GM11168 (cell line): Measurements from ENCODE around the gene EDA.

Experiments
- in situ Hi-C: fragments of 300-500 bp; cut with MboI; formaldehyde crosslinking; loops from one replicate; pipeline ENCODE4 v1.12.0; 2022; ENCODE audit warnings: low sequenced_read_pairs; ENCODE audit not compliant: unreplicated experiment

EDA gene

DNA sequence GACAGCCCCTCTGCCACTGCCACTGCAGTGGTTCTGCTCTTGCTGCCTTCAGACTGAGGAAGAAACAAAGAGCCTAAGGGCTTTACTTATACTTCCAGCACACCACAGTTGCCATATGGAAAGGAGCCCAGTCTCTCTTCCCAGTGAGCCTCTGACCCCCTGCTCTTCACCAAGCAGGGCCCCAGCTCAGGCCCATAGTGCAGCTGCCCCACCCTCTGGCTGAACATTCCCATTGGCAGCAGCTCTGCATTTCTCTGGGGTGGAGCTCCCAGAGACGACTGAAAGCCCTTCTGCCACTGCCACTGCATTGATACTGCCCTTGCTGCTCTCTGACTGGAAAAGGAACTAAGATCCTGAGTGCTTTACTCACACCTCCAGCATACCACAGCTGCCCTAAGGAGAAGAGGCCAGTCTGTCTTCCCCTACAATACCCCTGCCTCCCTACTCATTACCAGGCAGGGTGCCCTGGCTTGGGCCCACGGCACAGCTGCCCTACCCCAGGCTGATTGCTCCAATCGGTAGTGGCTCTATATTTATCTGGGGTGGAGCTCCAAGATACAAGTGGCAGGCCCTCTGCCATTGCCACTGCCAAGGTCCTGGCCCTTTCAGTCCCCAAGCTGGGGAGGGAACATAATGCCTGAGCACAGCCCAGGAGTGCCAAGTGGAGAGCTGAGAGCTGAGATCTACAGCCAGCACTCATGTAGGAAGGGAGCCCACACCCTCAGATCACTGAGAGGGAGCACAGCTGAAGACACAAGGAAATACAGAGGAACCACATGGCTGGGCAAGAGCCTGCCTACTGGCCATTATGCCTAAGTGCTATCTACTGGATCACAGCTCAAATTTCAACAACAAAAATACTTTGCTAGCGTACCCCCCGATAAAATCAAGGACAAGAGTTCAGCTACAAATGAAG is 397.8 kb downstream of the EDA start:
- in situ Hi-C loops, result no loop called here

DNA sequence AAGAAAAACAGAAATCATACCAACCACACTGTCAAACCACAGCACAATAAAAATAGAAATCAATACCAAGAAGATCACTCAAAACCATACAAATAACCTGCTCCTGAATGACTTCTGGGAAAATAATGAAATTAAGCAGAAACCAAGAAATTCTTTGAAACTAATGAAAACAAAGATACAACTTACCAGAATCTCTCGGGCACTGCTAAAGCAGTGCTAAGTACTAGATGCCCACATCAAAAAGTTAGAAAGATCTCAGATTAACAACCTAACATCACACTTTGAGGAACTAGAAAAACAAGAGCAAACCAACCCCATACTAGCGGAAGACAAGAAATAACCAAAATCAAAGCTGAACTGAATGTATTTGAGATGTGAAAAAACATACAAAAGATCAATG is 400.6 kb downstream of the EDA start:
- in situ Hi-C loops, result no loop called here

DNA sequence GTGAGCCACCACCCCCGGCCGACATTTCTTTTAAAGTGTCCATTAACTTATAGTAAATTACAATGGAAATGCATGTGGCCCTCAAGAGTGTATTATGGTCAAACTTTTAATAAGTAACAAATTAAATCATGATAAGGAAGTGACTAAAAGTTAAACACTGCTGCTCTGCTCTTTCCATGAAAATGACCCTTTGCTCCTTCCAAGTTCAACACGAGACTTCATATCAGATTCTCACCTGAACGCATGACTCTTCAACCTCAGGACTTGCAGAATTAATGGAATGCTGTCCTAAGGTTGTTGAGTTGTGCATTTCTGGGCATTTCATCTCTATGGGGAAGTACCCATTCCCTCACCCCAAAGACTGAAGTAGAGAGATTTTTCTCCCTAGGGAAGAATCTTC is 406.7 kb downstream of the EDA start:
- in situ Hi-C loops, result loop anchor here (10.0 kb wide), 1 partner anchor 488 kb away; no protein-coding TSS in a partner anchor

GRCh38 chrX:70025464-70025863 is 409.6 kb downstream of the EDA start:
- in situ Hi-C loops, result loop anchor here (10.0 kb wide), 1 partner anchor 491 kb away; no protein-coding TSS in a partner anchor

GRCh38 chrX:70026112-70026850 is 410.4 kb downstream of the EDA start:
- in situ Hi-C loops, result loop anchor here (10.0 kb wide), 1 partner anchor 491 kb away; no protein-coding TSS in a partner anchor

- in situ Hi-C loops, result loop anchor here (10.0 kb wide), 1 partner anchor 492 kb away; no protein-coding TSS in a partner anchor
These were observed 410.9 kb downstream of the EDA start for GRCh38 chrX:70026851-70027200.

DNA sequence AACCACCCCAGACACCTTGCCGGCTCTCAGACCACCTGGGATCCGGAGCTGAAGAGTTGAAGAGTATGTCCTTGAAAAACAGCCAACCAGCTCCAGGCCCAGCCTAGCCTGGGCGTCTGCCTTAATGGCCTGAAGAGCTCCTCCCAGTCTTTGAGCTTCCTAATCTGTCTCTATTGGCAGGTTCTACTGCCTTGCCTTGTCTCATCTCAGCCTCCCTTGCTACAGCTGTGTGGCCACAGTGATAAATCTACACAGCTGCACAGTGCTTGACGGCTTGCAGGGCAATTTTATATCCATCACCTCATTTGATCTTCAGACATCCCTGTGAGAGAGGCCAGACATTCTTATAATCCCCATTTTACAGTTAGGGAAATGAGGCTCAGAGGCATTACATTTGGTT is 413.9 kb downstream of the EDA start:
- in situ Hi-C loops, result loop anchor here (10.0 kb wide), 1 partner anchor 495 kb away; no protein-coding TSS in a partner anchor

DNA sequence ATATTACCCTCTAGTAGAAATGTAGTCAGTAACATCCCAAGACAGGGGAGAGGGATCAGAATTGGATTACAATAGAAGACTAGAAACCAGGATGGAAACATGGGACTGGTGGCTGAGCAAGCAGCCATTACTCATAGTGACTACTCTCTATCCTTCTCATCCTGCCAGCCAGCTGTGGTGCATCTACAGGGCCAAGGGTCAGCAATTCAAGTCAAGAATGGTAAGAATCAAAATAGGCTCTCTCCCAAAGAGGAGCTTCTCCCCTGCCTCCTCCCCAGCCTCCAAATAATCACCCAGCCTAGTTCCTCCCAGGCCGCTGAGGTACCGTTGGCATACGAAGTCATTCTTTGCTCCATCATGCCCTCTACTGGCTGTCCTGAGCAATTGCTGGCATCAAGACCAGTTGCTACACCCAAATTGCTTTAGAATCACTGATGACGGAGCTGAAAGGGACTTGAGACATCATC is 414.4 kb downstream of the EDA start:
- in situ Hi-C loops, result no loop called here

- in situ Hi-C loops, result no loop called here
These were observed 416.9 kb downstream of the EDA start for GRCh38 chrX:70032792-70033191.

DNA sequence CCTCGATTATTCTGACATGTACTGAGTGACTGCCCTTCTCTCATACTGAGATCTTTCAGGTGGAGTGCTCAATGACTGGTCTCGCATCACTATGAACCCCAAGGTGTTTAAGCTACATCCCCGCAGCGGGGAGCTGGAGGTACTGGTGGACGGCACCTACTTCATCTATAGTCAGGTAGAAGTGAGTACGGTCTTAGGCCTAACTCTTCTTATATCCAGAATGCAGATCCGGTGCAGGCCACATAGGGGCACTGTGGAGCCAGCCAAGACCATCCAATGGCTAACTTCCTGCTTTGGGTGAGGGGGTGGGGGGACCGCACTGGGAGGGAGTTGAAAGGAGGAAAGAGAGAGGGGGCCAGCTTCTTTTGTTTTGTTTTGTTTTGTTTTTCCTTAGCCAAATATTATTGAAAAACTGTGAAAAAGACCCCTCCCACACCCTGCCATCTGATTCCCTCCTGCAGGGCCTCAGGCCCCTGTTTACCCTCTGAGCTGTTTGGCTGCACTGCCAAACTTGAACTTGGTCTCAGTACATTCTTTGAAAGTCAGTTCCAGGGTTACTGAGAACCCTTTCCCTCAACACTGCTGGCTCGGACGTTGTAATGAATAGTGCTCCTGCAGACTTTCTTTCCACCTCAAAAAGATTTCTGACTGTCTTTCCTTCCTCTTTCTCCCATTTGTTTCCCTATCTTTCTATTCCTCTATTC is 417.6 kb downstream of the EDA start:
- in situ Hi-C loops, result no loop called here

- in situ Hi-C loops, result no loop called here
These were observed 418.7 kb downstream of the EDA start for GRCh38 chrX:70034646-70035045.

DNA sequence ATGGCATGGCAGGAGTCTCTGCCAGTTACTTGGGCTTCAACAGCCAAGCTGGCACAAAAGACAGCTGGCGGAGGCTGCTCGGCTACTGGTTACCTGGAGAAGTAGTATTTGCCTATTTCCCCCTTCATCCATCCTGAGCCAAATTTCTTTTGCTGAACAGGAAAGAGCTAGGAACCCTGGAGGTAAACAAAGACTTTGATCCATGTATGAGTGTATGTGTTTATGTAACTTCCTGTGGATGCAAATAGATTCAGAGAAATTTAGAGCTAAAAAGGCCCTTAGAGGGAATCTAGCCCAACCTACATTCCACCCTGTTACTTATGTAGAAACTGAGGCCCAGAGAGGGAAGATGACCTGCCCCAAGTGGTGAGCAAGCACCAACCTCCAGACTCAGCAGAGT is 422.6 kb downstream of the EDA start:
- in situ Hi-C loops, result no loop called here

DNA sequence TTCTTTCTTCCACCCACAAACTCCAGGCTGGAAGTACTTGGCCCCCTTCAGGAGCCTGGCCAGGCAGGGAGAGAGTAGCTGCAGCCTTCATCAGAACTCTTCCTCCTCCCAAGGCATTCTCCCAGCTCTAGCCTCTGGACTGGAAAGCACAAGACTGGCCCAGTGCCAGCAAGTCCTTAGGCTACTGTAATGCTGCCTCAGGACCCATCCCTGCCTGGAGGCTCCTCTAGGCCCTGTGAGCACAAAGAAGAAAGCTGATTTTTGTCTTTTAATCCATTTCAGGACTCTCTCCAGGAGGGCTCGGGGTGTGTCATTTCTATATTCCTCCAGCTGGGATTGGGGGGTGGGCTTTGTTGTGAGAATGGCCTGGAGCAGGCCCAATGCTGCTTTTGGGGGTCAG is 423.0 kb downstream of the EDA start:
- in situ Hi-C loops, result no loop called here

GRCh38 chrX:70039758-70040157 is 423.8 kb downstream of the EDA start:
- in situ Hi-C loops, result no loop called here

GRCh38 chrX:70041993-70042392 is 426.1 kb downstream of the EDA start:
- in situ Hi-C loops, result no loop called here

DNA sequence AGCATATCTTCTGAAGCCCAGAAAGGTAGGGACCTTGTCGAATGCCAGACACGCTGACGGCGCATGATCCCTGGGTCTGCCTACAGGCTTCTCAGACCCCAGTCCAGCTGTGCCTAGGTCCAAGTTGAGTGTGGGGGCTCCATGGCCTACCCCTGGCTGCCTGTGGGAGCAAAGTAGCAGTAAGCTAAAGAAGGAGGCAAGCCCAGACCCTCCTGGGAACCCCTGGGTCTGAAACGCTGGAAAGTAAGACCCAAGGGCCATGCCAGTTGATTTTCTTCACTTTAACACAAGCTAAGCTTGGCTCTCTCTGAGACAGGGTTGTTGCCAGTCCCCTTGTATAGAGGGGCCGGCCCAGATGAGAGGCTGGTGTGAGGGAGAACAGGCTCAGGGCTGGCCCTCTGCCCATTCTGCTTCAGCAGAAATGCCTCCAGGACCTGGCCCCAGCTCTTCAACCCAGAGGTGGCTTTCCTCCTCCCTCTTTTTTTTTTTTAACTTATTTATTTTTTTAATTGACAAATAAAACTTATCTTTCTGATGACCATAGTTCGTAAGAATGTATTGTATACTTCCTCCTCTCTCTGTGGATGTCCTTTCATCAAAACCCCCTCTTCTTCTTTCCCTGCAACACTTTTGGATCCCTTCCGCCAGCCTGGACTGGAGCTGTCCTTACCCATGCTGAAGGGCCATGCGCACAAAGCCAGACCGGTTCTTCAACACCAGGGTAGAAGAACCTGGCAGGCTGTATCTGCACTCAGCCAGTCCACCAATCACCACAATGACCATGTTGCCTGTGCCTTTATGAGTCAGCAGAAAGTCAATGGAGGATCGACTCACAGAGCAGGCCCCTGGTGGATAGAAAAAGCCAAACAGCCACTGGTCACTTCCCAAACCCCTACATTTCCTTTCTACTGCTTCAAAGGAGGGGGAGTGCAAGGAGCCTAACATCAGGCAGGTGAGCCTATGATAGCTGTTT is 426.8 kb downstream of the EDA start:
- in situ Hi-C loops, result no loop called here

DNA sequence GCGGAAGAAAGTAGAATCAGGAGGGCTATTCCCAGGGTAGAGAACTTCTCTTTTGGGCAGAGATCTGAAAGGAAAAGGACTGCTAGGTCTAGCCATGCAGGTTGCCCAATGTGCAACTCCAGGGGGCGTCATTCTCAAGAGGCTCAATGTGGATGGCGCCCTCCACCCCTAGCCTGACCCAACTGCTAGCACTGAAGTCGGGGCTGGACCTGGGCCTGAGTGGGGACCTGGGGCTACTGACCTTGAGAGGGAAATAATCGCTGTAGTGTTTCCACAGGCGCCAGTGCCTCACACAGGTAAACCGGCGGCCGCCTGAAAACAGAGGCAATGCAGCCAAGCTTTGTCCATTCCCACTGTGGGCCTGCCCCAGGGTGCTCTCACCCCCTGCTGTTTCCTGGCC is 427.8 kb downstream of the EDA start:
- in situ Hi-C loops, result no loop called here

DNA sequence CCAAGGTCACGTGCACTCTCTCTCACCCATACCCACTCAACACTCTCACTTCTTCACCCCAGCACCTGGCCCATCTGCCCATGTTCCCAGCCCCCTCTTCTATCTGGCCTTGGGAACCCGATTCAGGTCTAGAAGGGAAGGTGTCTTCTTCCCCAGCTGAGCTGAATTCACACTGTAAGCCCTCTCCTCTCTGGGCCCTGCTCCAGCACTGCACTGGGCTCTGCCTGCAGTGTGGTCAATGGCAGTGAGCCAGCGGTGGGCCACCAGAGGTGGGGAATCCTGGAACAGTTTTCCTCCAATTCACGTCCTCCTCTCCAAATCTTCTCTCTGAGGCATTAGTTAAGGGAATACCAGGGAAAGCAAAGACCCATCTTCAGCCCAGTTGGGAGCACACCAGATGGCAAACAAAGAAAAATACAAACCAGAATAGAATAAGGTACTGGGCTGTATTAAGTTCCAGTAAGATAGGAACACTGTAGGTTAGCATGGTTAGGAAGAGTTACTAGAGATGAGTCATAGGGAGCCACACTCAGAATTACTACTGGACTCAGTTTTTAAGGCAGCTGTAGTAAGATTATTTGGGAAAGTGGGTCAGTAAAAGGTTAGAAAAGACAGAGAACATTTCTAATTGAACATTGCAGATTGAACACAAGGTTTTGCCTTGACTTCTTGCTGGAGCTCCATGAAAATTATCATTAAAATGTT is 428.8 kb downstream of the EDA start:
- in situ Hi-C loops, result no loop called here

DNA sequence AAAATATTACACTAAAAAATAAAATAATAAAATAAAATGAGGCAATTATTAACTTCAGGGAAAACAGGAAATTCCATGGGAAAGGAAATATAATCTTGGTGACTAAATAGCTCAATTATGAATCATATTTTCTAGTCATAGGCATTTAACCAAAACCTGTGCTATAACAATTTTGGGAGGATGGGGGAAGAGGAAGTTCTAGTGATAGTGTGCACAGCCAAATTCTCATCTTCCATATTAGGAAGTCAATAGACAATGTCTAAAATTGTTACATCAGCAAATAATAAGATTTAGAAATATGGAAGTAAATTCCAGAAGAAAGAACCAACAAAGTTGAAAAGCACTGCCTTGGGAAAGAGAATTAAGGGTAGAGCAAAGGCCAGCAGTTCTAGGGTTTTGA is 431.1 kb downstream of the EDA start:
- in situ Hi-C loops, result no loop called here
